Superior temporal gyrus (tissue), 1 donor: Measurements from ENCODE around the gene MYL5.
"Not testable (repeated sequence)": the region's sequence is repeated elsewhere in the genome, so short reads cannot be mapped to it uniquely, and the experiment has no call there.

Source experiments
- DNase-seq: peaks from one replicate; pipeline ENCODE4 v3.0.0-alpha.2; 2016; ENCODE audit errors: extremely low spot score

Gene MYL5

DNA sequence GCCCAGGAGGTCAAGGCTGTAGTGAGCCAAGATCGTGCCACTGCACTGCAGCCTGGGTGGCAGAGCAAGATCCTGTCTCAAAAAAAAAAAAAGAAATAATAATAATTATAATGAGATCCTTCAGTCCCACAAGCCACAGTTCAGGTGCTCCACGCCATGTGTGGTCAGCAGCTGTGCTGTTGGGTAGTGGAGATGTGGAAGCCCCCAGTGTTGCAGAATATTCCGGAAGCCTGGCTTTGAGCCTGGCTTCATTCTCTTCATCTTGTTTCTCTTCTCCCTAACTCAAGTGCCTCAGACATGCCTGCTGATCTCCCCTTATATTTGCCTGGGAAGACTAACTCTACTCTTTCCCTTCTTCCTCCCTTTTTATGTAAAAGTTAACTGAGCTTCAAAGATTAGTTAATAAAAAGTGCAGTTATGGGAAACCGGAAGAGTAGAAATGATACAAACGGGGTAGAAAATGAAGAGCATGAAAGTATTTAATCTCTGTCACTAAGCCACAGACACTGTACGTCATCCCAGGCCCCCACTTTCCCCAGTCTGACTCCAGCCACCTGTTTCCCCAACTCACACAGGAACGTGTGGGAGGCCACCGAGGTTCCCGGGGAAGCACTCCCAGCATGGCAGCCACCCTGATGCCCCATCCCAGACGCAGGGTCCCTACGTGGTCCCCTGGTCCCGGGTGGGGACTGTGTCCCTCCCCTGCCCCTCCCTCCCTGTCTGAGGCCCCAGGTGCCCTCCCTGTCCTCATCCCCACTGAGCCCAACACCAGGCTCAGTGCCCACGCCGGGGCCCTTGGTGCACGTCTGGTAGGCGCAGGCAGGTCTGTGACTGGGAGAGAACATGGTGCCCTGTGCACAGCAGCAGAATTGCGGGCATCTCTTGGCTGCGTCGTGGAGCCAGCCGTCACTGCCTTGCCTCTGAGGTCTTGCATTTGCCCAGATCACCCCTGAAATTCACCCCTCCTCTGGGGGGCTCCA lies 55.3 kb downstream of the MYL5 start:
- no peak for DNase-seq

DNA sequence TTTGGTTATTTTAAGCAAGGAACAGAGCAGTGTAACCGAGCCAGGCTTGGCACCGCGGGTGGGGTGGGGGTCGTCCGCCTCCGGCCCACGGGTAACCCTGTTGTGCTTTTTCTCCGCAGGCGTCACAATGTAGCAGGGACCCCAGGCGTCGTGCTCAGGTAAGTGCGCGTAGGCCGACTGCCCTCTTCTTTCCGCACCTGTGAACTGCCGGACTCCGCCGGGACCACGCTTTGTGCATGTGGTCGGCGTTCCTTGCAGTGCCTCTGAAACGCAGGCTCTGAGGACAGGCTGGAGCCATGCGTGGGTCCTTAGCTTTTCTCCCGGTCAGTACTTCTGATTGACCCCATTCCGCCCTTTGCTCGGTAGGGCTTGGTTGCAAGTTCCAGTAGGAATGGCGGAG lies 56.2 kb downstream of the MYL5 start:
- no peak for DNase-seq

DNA sequence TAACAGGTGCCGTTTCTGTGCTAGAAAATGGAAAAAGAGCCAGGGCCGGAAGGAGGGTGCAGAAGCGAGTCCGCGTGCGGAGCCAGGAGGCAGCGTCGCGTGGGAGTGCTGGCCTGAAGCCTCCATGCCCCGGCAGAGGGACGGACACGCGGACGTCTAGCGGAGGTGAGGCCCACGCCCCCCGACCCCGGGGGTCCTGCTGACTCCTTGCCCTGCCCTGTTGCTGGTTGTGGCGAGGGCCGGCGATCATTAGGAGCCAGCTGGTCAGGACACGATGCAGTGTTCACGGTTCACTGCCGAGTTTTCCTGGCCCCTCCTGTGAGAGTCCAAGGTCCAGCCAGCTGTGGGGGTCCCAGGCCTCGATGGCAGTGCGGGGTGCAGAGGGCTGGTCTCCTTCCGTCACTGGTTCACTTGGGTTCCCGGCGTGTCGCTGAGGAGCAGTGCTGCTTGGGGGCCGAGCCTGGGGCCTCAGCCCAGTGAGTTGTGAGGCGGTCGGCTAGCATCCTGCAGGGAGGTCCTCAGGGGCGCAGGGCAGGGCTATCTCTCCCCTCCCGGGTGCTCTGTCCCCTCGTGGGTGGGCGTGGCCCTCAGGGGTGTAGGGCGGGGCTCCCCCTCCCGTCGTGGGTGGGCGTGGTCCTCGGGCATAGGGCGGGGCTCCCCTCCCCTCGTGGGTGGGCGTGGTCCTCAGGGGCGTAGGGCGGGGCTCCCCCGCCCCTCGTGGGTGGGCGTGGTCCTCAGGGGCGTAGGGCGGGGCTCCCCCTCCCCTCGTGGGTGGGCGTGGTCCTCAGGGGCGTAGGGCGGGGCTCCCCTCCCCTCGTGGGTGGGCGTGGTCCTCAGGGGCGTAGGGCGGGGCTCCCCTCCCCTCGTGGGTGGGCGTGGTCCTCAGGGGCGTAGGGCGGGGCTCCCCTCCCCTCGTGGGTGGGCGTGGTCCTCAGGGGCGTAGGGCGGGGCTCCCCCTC lies 56.9 kb downstream of the MYL5 start:
- not testable (repeated sequence) for DNase-seq
